GM21528 (cell line): ENCODE results near the gene KIAA1191.

Experiments used
- ATAC-seq: cut with Tn5 transposase; IDR thresholded peaks from one replicate; pipeline ENCODE4 v1.9.1; 2021; ENCODE audit warnings: mild to moderate bottlenecking, moderate library complexity; ENCODE audit not compliant: unreplicated experiment, low FRiP score

KIAA1191 gene

DNA sequence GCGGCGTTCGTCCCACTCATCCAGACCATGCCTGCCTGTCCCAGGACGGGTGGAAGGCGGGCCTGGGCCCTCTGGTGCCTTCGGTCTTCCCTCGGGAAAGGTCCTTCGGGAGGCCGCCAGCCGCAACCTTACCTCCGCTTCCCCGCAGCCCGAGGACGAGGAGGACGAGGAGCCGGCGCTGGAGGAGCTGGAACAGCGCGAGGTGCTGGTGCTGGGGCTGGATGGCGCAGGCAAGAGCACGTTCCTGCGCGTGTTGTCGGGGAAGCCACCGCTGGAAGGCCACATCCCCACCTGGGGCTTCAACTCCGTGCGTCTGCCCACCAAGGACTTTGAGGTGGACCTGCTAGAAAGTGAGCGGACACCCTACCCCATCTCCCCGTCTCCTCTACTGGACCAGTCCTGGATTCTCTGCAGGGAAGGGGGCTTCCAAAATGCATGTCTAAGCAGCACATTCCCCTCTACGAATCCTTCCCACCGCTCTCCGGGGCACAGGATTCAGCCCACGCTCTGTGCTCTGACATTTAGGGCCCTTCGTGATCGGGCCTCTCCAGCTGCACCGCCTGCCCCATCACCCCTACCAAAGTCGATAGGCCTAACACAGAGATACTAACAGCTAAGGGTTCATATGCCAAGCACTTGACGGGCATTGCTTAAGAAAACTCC lies 4.8 kb upstream of the KIAA1191 start:
- ATAC-seq = no peak

GRCh38 chr5:176365351-176366231 lies 4.0 kb upstream of the KIAA1191 start, which contains the start of gene ARL10:
Gene ARL10, plus strand, starts transcription at chr5:176365487. Its CDS starts 77 bp downstream, at chr5:176365564.
- peak; percentile 31 for ATAC-seq

- no peak for ATAC-seq
Observed at GRCh38 chr5:176364765-176365350, 3.3 kb upstream of the KIAA1191 start.

DNA sequence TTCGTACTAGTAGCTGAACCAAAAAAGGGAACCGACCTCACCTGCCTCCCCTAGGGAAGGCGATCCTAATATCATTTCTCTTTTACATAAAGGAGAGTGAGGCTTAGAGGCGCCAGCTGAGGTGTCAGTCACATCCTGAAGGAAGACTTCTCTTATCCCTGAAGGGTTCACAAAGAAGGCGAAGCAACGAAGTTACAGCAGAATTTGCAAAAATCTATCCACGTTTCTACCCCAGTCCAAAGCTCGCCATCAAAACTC lies 598 bp upstream of the KIAA1191 start:
- no peak for ATAC-seq

DNA sequence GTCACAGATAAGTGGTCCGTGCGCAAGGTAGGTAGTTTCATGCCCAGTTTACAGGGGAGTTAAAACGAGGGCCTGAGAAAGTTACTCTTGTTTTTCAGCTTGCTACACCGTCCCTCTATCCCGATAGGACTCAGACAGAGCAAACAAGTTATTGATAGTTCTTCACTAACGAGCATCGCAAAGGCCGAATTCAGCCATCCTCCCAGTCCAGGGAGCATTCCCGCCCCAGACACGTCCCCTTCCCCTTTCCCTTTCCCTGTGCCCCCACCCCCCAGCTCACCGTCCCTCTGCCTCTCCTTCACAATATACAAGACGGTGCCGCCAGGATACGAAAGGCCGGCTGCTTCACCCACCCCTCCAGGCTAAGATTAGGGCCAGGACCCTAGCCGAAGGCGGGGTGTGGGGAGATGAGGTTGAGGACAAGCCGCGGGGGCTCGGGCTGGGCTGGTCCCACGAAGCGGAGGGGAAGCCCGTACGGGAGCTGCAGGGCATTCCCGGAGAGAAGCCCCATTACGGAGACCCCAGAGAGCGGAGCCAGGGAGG lies 599 bp downstream of the KIAA1191 start:
- no peak for ATAC-seq

DNA sequence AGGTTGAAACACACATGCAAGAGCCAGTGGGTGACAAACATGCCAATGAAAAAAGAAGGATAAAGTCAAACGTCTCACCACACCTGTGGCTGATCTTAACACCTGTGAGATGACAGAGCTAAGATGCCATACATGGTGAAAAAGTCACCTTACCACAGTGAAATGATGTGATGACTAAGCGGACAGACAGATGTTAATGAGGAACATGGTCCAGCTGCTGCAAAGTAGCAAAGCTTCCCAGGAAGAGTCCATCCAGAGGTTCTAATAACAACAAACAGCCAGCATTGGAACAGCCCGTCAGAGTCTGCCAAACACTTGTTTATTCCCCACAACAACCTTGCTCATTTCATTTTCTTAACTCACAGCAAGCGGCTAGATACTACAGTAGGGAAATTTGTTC lies 1.9 kb downstream of the KIAA1191 start:
- no peak for ATAC-seq

DNA sequence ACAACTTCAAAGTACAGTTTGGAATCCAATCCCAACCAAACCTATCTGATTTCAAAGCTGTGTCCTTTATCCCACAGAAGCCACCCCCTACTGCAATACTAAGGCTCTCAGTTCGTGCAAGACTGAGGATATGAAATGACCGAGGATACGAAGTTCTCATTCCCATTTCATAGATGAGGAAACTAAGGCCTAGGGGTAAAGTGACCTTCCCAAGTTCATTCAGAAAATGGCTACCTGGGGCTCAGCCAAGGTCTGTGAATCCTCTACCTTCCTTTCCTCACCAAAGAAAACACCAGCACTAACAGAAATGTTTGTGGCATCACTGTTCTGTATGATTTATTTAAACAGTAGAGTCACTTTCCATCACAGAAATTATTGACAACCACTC lies 5.4 kb downstream of the KIAA1191 start:
- ATAC-seq = no peak

DNA sequence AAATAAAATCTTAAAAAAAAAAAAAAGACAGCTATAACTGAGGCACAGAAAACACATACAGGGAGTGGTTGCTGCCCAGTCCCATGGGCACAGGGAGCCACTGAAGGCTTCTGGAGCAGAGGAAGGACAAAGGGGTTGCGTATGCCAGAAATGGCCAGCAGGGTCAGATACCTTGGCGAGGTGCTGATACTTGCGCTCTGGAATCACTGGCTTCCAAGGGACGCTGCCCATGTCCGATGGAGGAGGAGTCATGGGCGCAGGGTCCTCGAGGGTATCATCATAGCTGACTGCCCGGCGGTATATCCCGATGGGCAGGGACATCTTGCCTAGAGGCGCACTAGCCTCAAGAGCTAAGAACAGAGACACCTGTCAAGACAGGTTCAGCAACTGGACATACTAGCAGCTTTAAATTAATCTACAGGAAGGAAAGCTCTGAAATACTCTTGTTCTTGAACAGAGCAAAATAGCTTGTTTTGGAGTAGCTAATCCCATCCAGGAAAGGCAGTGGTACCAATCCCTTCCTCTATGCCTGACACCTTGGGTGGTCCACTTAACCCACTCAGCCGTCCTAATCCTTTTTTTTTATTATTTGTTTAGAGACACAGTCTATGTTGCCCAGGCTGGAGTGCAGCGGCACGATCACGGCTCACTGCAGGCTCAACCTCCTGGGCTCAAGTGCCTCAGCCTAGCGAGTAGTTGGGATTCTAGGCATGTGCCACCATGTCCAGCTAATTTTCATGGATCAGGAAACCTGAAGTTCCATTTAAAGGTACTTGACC lies 6.0 kb downstream of the KIAA1191 start:
- ATAC-seq = no peak

GRCh38 chr5:176353533-176353932 lies 8.0 kb downstream of the KIAA1191 start:
- ATAC-seq = no peak

GRCh38 chr5:176352116-176352878 lies 9.3 kb downstream of the KIAA1191 start:
- no peak for ATAC-seq

GRCh38 chr5:176350416-176350815 lies 11.1 kb downstream of the KIAA1191 start:
- ATAC-seq = no peak

GRCh38 chr5:176342766-176343458 lies 18.7 kb downstream of the KIAA1191 start:
- ATAC-seq = no peak

GRCh38 chr5:176342158-176342483 lies 19.4 kb downstream of the KIAA1191 start:
- no peak for ATAC-seq

- ATAC-seq = no peak
Observed at GRCh38 chr5:176341325-176342157, 20.0 kb downstream of the KIAA1191 start.

DNA sequence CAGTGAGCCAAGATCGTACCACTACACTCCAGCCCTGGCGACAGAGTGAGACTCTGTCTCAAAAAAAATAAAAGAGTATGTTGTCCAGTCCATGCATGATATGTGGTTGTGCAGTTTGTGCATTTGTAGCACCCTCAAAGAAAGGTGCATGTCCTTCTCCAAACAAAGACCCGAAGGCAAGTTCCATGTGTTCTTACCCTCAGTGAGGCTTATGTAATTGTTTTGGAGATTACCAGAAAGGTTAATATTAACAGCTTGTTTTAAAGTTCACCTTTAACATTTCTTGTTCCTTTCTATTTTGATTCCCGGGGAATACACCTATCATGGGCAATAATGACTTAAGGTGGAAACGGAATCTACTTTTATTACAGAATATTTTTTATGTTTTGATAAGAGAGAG lies 22.3 kb downstream of the KIAA1191 start:
- no peak for ATAC-seq

- ATAC-seq = no peak
Observed at GRCh38 chr5:176337913-176338312, 23.7 kb downstream of the KIAA1191 start.

GRCh38 chr5:176334031-176334770 lies 27.4 kb downstream of the KIAA1191 start:
- no peak for ATAC-seq

DNA sequence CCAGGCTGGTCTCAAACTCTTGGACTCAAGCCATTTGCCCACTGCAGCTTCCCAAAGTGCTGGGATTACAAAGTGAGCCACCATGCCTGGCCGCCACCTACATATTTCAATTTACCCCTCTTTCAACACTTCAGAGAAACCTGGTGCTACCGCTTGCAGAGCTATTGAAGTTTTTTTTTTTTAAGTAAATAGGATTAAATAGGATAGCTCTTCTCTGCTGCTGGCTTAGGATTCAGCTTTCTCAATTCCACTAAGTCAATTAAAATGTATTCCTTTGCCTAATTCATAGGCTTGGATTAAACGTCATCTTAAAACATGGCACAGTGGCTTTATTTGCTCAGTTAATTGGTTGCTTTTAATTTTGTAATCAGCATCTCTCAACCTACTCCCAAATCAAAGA lies 41.0 kb downstream of the KIAA1191 start:
- ATAC-seq = no peak
